ENCODE measurements around the gene MLEC.

DNA sequence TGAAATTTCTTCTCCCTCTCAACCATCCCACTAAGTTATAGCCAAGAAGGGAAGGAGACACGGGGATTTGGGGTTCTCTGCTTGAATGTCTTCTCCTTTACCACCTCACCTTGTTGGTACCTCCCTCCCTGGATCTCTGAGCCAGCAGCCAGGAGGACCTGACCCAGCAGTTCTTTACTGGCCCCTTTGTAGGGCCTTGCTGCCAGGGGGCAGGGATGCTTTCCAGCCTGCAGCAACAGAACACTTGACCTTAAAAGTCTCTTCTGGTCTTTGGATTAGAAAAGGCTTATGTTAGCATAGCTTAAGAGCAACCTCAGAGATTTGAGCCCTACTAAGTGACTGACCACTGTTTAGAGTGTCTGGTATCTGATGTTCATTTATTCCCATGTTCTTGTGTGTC is 10.4 kb downstream of the MLEC start:
- TF ChIP-seq GATA2 (IDR thresholded peaks at IDR 0.05; ENCODE audit: low read depth, low read length): no peak
- no peak for TF ChIP-seq GATA3 (IDR thresholded peaks at IDR 0.05; ENCODE audit: low read depth, low read length)

All from SH-SY5Y (cell line).